Kidney epithelial cell (primary cell): ENCODE data around the gene RGS11. TPM values are rescaled to one million over a fixed set of nuclear protein-coding genes. Genes with fewer than 3 reads are reported as not detected.
"Not testable (repeated sequence)": the region's sequence is repeated elsewhere in the genome, so short reads cannot be mapped to it uniquely, and the experiment has no call there.

Source experiments
- DNase-seq: peaks from one replicate; pipeline ENCODE4 v3.0.0-alpha.2; 2010; ENCODE audit warnings: low read depth
- H3K27me3 ChIP-seq: 2 replicates; pipeline ENCODE4 v1.6.0; 2011; ENCODE audit warnings: low read length; ENCODE audit not compliant: control insufficient read depth, insufficient read depth
- H3K36me3 ChIP-seq: 2 replicates; pipeline ENCODE4 v1.5.1; 2011; ENCODE audit warnings: low read length; ENCODE audit not compliant: control insufficient read depth, insufficient read depth
- H3K4me3 ChIP-seq: 2 replicates; pipeline ENCODE4 v1.5.1; 2011; ENCODE audit warnings: low read depth, mild to moderate bottlenecking, control low read depth, low read length
- CTCF ChIP-seq: IDR thresholded peaks from 2 replicates; pipeline ENCODE4 v1.5.1; 2011; ENCODE audit warnings: mild to moderate bottlenecking, moderate library complexity, low read length, control low read depth, inconsistent platforms; ENCODE audit not compliant: insufficient read depth, poor library complexity, severe bottlenecking
- total RNA-seq: library from RNA; depleted of rRNA; stranded (reverse); fragments of >200 nt; gene quantifications from 2 replicates; pipeline ENCODE4 v1.2.3, GENCODE V29; 2015

The RGS11 gene
- total RNA-seq, 1 donor from 2014 or later: not detected

- DNase-seq: no peak
- TF ChIP-seq CTCF: no peak
- Histone ChIP-seq H3K4me3 (no peak overlapping the region), H3K36me3 (no peaks in the 10 kb centered on the region), H3K27me3 (peaks cover 34% of the 10 kb centered on the region)
Measured at GRCh38 chr16:268141-269053, 7.3 kb downstream of the RGS11 start.

GRCh38 chr16:267562-267961 lies 8.2 kb downstream of the RGS11 start:
- H3K27me3 ChIP-seq: peaks cover 25% of the 10 kb centered on the region
- DNase-seq, H3K36me3 ChIP-seq, H3K4me3 ChIP-seq: not testable (repeated sequence)

- no peak for TF ChIP-seq CTCF
- no peaks in the 10 kb centered on the region for H3K36me3 ChIP-seq
- DNase-seq: no peak
- no peak overlapping the region for H3K4me3 ChIP-seq
- H3K27me3 ChIP-seq: peaks cover 22% of the 10 kb centered on the region
Measured at GRCh38 chr16:266258-267164, 9.2 kb downstream of the RGS11 start.

GRCh38 chr16:265711-266110 lies 10.0 kb downstream of the RGS11 start:
- peaks cover 17% of the 10 kb centered on the region for H3K27me3 ChIP-seq
- TF ChIP-seq CTCF: no peak
- DNase-seq: no peak
- H3K36me3 ChIP-seq: no peaks in the 10 kb centered on the region
- no peak overlapping the region for H3K4me3 ChIP-seq

GRCh38 chr16:265002-265529 lies 10.7 kb downstream of the RGS11 start:
- DNase-seq: no peak
- Histone ChIP-seq H3K36me3 (no peaks in the 10 kb centered on the region), H3K4me3 (no peak overlapping the region), H3K27me3 (peaks cover 14% of the 10 kb centered on the region)
- no peak for TF ChIP-seq CTCF

GRCh38 chr16:264440-264951 lies 11.2 kb downstream of the RGS11 start:
- Histone ChIP-seq H3K27me3 (peaks cover 11% of the 10 kb centered on the region), H3K4me3 (no peak overlapping the region), H3K36me3 (no peaks in the 10 kb centered on the region)
- no peak for DNase-seq
- TF ChIP-seq CTCF: no peak
